ENCODE data around the gene BEND3.

DNA sequence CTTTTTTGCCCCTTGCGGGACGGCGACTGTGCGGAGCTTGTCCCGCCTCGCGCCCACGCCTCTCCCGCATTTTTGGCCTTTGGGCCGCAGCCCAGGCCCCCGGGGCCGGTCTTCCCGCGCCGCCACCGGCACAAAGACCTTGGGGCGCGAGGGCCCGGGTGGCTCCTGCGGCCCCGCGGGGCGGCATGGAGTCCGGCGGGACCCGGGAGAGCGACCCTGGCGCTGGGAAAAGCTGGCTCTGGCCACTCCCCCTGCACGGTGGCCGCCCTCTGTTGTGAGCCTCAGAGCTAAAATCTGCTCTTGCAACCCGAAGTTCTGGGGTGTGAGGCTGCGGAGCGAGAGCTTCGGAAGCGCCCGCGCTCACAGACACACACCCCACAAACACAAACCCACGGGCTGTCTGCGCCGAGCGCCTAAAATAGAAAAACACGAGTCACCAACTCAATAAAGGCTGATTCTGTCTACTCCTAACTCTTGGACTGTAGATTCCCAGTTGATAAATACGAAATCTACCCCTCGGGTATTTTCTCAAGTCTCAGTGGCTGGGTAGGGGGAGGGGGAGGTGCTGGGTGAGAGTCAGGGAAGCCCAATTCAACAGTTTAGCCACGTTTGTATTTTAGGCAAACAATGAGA, 496 bp upstream of the BEND3 start:
- TF ChIP-seq, protein P1, sequence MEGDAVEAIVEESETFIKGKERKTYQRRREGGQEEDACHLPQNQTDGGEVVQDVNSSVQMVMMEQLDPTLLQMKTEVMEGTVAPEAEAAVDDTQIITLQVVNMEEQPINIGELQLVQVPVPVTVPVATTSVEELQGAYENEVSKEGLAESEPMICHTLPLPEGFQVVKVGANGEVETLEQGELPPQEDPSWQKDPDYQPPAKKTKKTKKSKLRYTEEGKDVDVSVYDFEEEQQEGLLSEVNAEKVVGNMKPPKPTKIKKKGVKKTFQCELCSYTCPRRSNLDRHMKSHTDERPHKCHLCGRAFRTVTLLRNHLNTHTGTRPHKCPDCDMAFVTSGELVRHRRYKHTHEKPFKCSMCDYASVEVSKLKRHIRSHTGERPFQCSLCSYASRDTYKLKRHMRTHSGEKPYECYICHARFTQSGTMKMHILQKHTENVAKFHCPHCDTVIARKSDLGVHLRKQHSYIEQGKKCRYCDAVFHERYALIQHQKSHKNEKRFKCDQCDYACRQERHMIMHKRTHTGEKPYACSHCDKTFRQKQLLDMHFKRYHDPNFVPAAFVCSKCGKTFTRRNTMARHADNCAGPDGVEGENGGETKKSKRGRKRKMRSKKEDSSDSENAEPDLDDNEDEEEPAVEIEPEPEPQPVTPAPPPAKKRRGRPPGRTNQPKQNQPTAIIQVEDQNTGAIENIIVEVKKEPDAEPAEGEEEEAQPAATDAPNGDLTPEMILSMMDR (IDR thresholded peaks at IDR 0.05): no peak
- TF ChIP-seq POLR2A (IDR thresholded peaks at IDR 0.05): no peak

Measured in Peyer's patch (tissue), 4 donors.